Neural cell (in vitro differentiated cells): ENCODE measurements around the gene IL1RAPL2.

Experiments used
- TF ChIP-seq, protein P1 (sequence below): fragments of 450-650 bp; IDR thresholded peaks from 2 replicates; pipeline ENCODE4 v1.5.1; 2014; ENCODE audit warnings: antibody characterized with exemption, mild to moderate bottlenecking, moderate library complexity; ENCODE audit not compliant: poor library complexity, severe bottlenecking
- TF ChIP-seq, protein P2 (sequence below): IDR thresholded peaks from 2 replicates; pipeline ENCODE4 v1.6.1; 2012; ENCODE audit warnings: borderline replicate concordance

DNA sequence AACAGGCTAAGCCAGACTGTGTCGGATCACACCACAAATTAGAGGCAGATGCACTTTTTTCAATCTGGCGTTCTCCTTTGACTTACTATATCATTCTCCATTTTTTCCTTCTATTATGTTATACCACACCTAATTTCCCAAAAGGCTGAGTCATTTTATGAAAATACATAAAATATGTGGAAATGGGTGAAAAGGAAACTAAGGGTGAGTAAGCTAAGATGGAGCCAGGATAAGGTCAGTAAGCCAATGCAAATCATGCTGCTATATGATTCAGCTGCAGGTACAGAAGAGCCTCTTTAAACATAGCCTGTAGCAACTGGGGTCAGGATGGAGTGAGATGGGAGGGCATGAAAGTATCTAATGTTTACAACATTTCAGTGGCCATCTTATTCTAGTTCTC is 748.5 kb downstream of the IL1RAPL2 start:
- TF ChIP-seq, protein P1, sequence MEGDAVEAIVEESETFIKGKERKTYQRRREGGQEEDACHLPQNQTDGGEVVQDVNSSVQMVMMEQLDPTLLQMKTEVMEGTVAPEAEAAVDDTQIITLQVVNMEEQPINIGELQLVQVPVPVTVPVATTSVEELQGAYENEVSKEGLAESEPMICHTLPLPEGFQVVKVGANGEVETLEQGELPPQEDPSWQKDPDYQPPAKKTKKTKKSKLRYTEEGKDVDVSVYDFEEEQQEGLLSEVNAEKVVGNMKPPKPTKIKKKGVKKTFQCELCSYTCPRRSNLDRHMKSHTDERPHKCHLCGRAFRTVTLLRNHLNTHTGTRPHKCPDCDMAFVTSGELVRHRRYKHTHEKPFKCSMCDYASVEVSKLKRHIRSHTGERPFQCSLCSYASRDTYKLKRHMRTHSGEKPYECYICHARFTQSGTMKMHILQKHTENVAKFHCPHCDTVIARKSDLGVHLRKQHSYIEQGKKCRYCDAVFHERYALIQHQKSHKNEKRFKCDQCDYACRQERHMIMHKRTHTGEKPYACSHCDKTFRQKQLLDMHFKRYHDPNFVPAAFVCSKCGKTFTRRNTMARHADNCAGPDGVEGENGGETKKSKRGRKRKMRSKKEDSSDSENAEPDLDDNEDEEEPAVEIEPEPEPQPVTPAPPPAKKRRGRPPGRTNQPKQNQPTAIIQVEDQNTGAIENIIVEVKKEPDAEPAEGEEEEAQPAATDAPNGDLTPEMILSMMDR: no peak
- TF ChIP-seq, protein P2, sequence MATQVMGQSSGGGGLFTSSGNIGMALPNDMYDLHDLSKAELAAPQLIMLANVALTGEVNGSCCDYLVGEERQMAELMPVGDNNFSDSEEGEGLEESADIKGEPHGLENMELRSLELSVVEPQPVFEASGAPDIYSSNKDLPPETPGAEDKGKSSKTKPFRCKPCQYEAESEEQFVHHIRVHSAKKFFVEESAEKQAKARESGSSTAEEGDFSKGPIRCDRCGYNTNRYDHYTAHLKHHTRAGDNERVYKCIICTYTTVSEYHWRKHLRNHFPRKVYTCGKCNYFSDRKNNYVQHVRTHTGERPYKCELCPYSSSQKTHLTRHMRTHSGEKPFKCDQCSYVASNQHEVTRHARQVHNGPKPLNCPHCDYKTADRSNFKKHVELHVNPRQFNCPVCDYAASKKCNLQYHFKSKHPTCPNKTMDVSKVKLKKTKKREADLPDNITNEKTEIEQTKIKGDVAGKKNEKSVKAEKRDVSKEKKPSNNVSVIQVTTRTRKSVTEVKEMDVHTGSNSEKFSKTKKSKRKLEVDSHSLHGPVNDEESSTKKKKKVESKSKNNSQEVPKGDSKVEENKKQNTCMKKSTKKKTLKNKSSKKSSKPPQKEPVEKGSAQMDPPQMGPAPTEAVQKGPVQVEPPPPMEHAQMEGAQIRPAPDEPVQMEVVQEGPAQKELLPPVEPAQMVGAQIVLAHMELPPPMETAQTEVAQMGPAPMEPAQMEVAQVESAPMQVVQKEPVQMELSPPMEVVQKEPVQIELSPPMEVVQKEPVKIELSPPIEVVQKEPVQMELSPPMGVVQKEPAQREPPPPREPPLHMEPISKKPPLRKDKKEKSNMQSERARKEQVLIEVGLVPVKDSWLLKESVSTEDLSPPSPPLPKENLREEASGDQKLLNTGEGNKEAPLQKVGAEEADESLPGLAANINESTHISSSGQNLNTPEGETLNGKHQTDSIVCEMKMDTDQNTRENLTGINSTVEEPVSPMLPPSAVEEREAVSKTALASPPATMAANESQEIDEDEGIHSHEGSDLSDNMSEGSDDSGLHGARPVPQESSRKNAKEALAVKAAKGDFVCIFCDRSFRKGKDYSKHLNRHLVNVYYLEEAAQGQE: no peak
